B cell (primary cell): ENCODE measurements around the gene SLC2A3. TPM values are rescaled to one million over a fixed set of nuclear protein-coding genes. Genes with fewer than 3 reads are reported as not detected.
"Not testable (repeated sequence)": the region's sequence is repeated elsewhere in the genome, so short reads cannot be mapped to it uniquely, and the experiment has no call there.

Experiments
- ATAC-seq: fragments of 200-7000 bp; cut with Tn5 transposase; one replicate; pipeline ENCODE4 v1.10.0; 2021; ENCODE audit warnings: low read depth, mild to moderate bottlenecking, moderate number of reproducible peaks, moderate library complexity
- CTCF ChIA-PET: fragments of 350-600 bp; sonication (Branson Sonifier 250); formaldehyde crosslinking; loops from one replicate; lab custom pipeline; 2021; ENCODE audit warnings: antibody characterized with exemption, inconsistent platforms; lab: Charles Lee
- POLR2A ChIA-PET: fragments of 350-600 bp; sonication (Branson Sonifier 250); formaldehyde crosslinking; loops from one replicate; lab custom pipeline; 2021; ENCODE audit warnings: antibody characterized with exemption; lab: Charles Lee
- DNase-seq: peaks from one replicate; pipeline ENCODE4 v3.0.0; 2013
- H2AFZ ChIP-seq: 2 replicates; pipeline ENCODE4 v1.6.1; 2012; ENCODE audit warnings: mild to moderate bottlenecking, low read depth, low read length; ENCODE audit not compliant: insufficient read depth, poor library complexity, severe bottlenecking
- H3K27ac ChIP-seq, 2 donors: 1 replicate in 1 of 2; 2 replicates in 1 of 2; pipeline ENCODE4 v1.5.1; 2012 to 2013; ENCODE audit warnings: low read length in 2 of 2, mild to moderate bottlenecking in 2 of 2, moderate library complexity in 1 of 2
- H3K27me3 ChIP-seq, 4 experiments: fragments of 200-600 bp in 1 of 4; sonication (generic) in 1 of 4; replicated peaks in 1 of 4; 1 replicate in 2 of 4; 2 replicates in 2 of 4; pipeline versions ENCODE4 v1.6.1 to v1.7.0; 2013 to 2016; ENCODE audit warnings: low read length in 3 of 4, mild to moderate bottlenecking in 2 of 4, mixed read lengths in 1 of 4, moderate library complexity in 1 of 4; ENCODE audit not compliant: insufficient read depth in 4 of 4, control insufficient read depth in 3 of 4; ENCODE audit errors: control extremely low read depth in 1 of 4
- H3K36me3 ChIP-seq, 2 experiments: replicated peaks in 1 of 2; 1 replicate in 1 of 2; 2 replicates in 1 of 2; pipeline versions ENCODE4 v1.6.1 to v1.7.1; 2013; ENCODE audit warnings: low read length in 1 of 2; ENCODE audit not compliant: insufficient read depth in 2 of 2, control insufficient read depth in 1 of 2; ENCODE audit errors: control extremely low read depth in 1 of 2, extremely low read depth in 1 of 2
- H3K4me1 ChIP-seq, 2 donors: fragments of 200-600 bp in 1 of 2; sonication (generic) in 1 of 2; 1 replicate in 1 of 2; 2 replicates in 1 of 2; pipeline versions ENCODE4 v1.5.1 to v1.6.1; 2013 to 2017; ENCODE audit warnings: low read length in 2 of 2; ENCODE audit not compliant: control insufficient read depth in 2 of 2, insufficient read depth in 2 of 2
- H3K4me2 ChIP-seq: replicated peaks from 2 replicates; pipeline ENCODE3; 2012; ENCODE audit warnings: mild to moderate bottlenecking, low read depth, low read length; ENCODE audit not compliant: poor library complexity, severe bottlenecking
- H3K4me3 ChIP-seq, 5 experiments: fragments of 200-600 bp in 1 of 5; sonication (generic) in 1 of 5; 1 replicate in 3 of 5; 2 replicates in 2 of 5; pipeline versions ENCODE4 v1.5.1 to v1.7.0; 2011 to 2016; ENCODE audit warnings: low read length in 4 of 5, mild to moderate bottlenecking in 4 of 5, low read depth in 2 of 5, control low read depth in 1 of 5, moderate library complexity in 1 of 5; ENCODE audit not compliant: insufficient read depth in 1 of 5; ENCODE audit errors: control extremely low read depth in 1 of 5, extremely low read depth in 1 of 5
- H3K79me2 ChIP-seq: fragments of 200-600 bp; sonication (generic); one replicate; pipeline ENCODE4 v1.6.0; 2016; ENCODE audit warnings: low read length; ENCODE audit not compliant: control insufficient read depth, insufficient read depth
- H3K9ac ChIP-seq: fragments of 200-600 bp; sonication (generic); 2 replicates; pipeline ENCODE4 v1.6.1; 2017; ENCODE audit warnings: mild to moderate bottlenecking, low read length, moderate library complexity
- H3K9me3 ChIP-seq, 3 donors: one replicate each; pipeline versions ENCODE4 v1.6.1 to v1.7.1; 2013; ENCODE audit warnings: low read length in 2 of 3; ENCODE audit not compliant: control insufficient read depth in 2 of 3, insufficient read depth in 1 of 3; ENCODE audit errors: control extremely low read depth in 1 of 3
- H4K20me1 ChIP-seq: 2 replicates; pipeline ENCODE4 v1.6.0; 2012; ENCODE audit warnings: mild to moderate bottlenecking, low read length; ENCODE audit not compliant: insufficient read depth, control insufficient read depth, poor library complexity, severe bottlenecking
- H3K27ac Mint-ChIP-seq: one replicate; pipeline ENCODE4 v1.8.0; 2021; ENCODE audit warnings: mixed read lengths
- H3K27me3 Mint-ChIP-seq: one replicate; pipeline ENCODE4 v1.8.0; 2021; ENCODE audit warnings: mixed read lengths
- H3K4me1 Mint-ChIP-seq: one replicate; pipeline ENCODE4 v1.8.0; 2021; ENCODE audit warnings: mixed read lengths
- H3K4me3 Mint-ChIP-seq: one replicate; pipeline ENCODE4 v1.8.0; 2021; ENCODE audit warnings: mixed read lengths
- H3K9me3 Mint-ChIP-seq: one replicate; pipeline ENCODE4 v1.8.0; 2022; ENCODE audit warnings: mixed read lengths; ENCODE audit not compliant: insufficient read depth
- CTCF ChIP-seq: fragments of 200-600 bp; IDR thresholded peaks from one replicate; pipeline ENCODE4 v1.8.0; 2022; ENCODE audit warnings: antibody characterized with exemption, mild to moderate bottlenecking
- EZH2 ChIP-seq: IDR thresholded peaks from 2 replicates; pipeline ENCODE4 v1.6.1; 2012; ENCODE audit warnings: borderline replicate concordance, low read depth, mild to moderate bottlenecking, moderate library complexity, low read length; ENCODE audit not compliant: insufficient read depth, poor library complexity, severe bottlenecking
- WGBS: methylation state at CpG from one replicate; pipeline ENCODE4 v1.1.5; 2013; ENCODE audit warnings: missing lambda C conversion rate; ENCODE audit not compliant: insufficient coverage; 5-methylcytosine and 5-hydroxymethylcytosine counted together
- intact Hi-C: fragments of 100-400 bp; cut with micrococcal nuclease; formaldehyde crosslinking; loops from one replicate; pipeline ENCODE4 v1.10.0; 2022
- polyA plus RNA-seq: library from polyadenylated mRNA; depleted of rRNA; stranded (reverse); fragments of >200 nt; gene quantifications from 2 replicates; pipeline ENCODE4 v1.2.3, GENCODE V29; 2012
- total RNA-seq, 2 donors: library from RNA; stranded (reverse); fragments of 120-200 nt in 1 of 2; gene quantifications; 1 replicate in 1 of 2; 2 replicates in 1 of 2; pipeline versions ENCODE4 v1.2.3 to v1.2.4, GENCODE V29; 2013 to 2022

Gene SLC2A3
- total and polyA plus RNA-seq, 2 donors (not counting 1 experiment from before 2014, with no cell fraction given), result 215 to 284 TPM

GRCh38 chr12:7880952-7881735 is 54.8 kb downstream of the SLC2A3 start:
- CTCF ChIA-PET, H3K4me3 Mint-ChIP-seq, H3K4me1 Mint-ChIP-seq, H3K27me3 Mint-ChIP-seq, H3K4me3 ChIP-seq, H3K9me3 ChIP-seq, H4K20me1 ChIP-seq, POLR2A ChIA-PET, DNase-seq, H3K9me3 Mint-ChIP-seq, H3K4me2 ChIP-seq, H2AFZ ChIP-seq, H3K27ac ChIP-seq, H3K27ac Mint-ChIP-seq, H3K79me2 ChIP-seq, H3K27me3 ChIP-seq, ATAC-seq, H3K9ac ChIP-seq, intact Hi-C loops, H3K4me1 ChIP-seq, H3K36me3 ChIP-seq: not testable (repeated sequence)
- WGBS, result 97% methylated on average over 39 of the region's 52 CpGs

GRCh38 chr12:7879246-7879645 is 56.7 kb downstream of the SLC2A3 start:
- no peak for TF ChIP-seq CTCF
- no peak for TF ChIP-seq EZH2
- H3K4me1 Mint-ChIP-seq, result no peaks in the 10 kb centered on the region
- WGBS, result 60% methylated on average over 1 of the region's 3 CpGs
- no peaks in the 10 kb centered on the region for H4K20me1 ChIP-seq
- H3K9me3 Mint-ChIP-seq, result no peaks in the 10 kb centered on the region
- ATAC-seq (no peak), DNase-seq (no peak)
- no peaks in the 10 kb centered on the region for H3K27me3 ChIP-seq
- no peak overlapping the region for H2AFZ ChIP-seq
- ChIA-PET CTCF (interaction anchor here (0.7 kb wide), 1 partner anchor 211 kb away, joined by 4 read pairs; no protein-coding TSS in a partner anchor), POLR2A (no interaction called here)
- H3K27ac ChIP-seq, result no peak overlapping the region
- H3K27me3 Mint-ChIP-seq, result no peaks in the 10 kb centered on the region
- no peaks in the 10 kb centered on the region for H3K79me2 ChIP-seq
- intact Hi-C loops, result no loop called here
- H3K4me2 ChIP-seq, result no peak overlapping the region
- H3K4me1 ChIP-seq, result no peaks in the 10 kb centered on the region
- no peak overlapping the region for H3K4me3 Mint-ChIP-seq
- no peak overlapping the region for H3K4me3 ChIP-seq
- H3K9ac ChIP-seq, result no peak overlapping the region
- H3K27ac Mint-ChIP-seq, result no peak overlapping the region
- H3K36me3 ChIP-seq, result no peaks in the 10 kb centered on the region
- H3K9me3 ChIP-seq, result no peaks in the 10 kb centered on the region
